Bronchial epithelial cell (primary cell): Measurements from ENCODE around the gene SUGCT. TPM values are rescaled to one million over a fixed set of nuclear protein-coding genes. Genes with fewer than 3 reads are reported as not detected.
"Not testable (repeated sequence)": the region's sequence is repeated elsewhere in the genome, so short reads cannot be mapped to it uniquely, and the experiment has no call there.

Experiments
- DNase-seq: peaks from one replicate; pipeline ENCODE4 v3.0.0-alpha.2; 2010; ENCODE audit warnings: low read depth
- FAIRE-seq: peaks from 2 replicates; lab custom pipeline; 2011; peaks lifted over from hg19 to GRCh38; lab: Jason Lieb, UNC
- H3K27me3 ChIP-seq: 2 replicates; pipeline ENCODE4 v1.5.1; 2011; ENCODE audit warnings: low read length; ENCODE audit not compliant: control insufficient read depth, insufficient read depth
- H3K36me3 ChIP-seq: 2 replicates; pipeline ENCODE4 v1.5.1; 2011; ENCODE audit warnings: low read length; ENCODE audit not compliant: control insufficient read depth, insufficient read depth
- H3K4me3 ChIP-seq: 2 replicates; pipeline ENCODE4 v1.5.1; 2011; ENCODE audit warnings: mild to moderate bottlenecking, low read depth, low read length, control low read depth
- total RNA-seq: library from RNA; depleted of rRNA; stranded (reverse); fragments of >200 nt; gene quantifications from 2 replicates; pipeline ENCODE4 v1.2.1, GENCODE V29; 2014
- TF ChIP-seq, protein P1 (sequence below): IDR thresholded peaks from 2 replicates; pipeline ENCODE4 v1.5.1; 2011; ENCODE audit warnings: mild to moderate bottlenecking, moderate library complexity, low read length, control low read depth, inconsistent platforms; ENCODE audit not compliant: insufficient read depth, severe bottlenecking

SUGCT gene
- total RNA-seq, 1 donor from 2014 or later = 7.4 TPM

DNA sequence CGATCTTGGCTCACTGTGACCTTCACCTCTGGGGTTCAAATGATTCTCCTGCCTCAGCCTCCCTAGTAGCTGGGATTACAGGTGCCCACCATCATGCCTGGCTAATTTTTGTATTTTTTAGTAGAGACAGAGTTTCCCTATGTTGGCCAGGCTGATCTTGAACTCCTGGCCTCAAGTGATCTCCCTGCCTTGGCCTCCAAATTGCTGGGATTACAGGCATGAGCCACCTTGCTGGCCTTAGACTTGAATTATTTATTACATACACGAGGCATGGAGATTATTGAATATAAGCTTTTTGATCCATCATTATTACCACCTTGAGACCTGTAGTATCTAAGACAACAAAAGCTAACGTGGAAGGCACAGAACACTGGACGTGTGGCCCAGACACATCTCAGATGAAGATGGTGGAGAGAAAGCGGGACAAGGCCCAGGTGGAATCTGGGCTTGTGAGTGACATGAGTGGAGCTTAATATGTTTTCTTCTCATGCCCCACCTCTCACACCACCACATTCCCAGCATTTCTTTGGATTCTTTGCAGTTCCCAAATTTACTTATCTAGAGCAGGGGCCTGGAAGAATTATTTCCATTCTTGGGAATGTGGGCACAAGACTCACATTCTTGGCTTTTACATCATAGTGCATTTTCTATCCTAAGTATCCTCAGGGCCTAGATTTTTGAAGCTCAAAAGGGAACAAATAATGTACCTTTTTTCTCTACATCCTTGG is 76.6 kb downstream of the SUGCT start:
- DNase-seq (peak; percentile 38), FAIRE-seq (no peak)
- H3K27me3 ChIP-seq = no peaks in the 10 kb centered on the region
- H3K36me3 ChIP-seq = no peaks in the 10 kb centered on the region
- TF ChIP-seq, protein P1, sequence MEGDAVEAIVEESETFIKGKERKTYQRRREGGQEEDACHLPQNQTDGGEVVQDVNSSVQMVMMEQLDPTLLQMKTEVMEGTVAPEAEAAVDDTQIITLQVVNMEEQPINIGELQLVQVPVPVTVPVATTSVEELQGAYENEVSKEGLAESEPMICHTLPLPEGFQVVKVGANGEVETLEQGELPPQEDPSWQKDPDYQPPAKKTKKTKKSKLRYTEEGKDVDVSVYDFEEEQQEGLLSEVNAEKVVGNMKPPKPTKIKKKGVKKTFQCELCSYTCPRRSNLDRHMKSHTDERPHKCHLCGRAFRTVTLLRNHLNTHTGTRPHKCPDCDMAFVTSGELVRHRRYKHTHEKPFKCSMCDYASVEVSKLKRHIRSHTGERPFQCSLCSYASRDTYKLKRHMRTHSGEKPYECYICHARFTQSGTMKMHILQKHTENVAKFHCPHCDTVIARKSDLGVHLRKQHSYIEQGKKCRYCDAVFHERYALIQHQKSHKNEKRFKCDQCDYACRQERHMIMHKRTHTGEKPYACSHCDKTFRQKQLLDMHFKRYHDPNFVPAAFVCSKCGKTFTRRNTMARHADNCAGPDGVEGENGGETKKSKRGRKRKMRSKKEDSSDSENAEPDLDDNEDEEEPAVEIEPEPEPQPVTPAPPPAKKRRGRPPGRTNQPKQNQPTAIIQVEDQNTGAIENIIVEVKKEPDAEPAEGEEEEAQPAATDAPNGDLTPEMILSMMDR = no peak
- H3K4me3 ChIP-seq = no peak overlapping the region

DNA sequence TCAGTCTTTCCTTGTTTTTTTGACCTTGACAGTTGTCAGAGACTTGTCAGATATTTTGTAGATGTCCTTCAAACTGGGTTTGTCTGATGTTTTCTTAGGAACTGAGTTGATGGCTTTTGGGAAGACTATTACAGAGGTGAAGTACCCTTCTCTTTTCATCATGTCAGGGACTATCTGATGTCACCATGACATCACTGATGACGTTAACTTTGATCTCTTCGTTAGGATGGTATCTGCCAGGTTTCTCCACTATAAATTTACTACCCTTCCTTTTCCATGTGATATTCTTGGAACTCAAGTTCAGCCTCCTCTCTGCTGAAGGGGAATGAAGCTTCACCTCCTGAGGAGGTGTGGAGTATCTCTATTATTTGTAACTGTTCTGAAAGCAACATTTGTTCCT is 78.5 kb downstream of the SUGCT start:
- no peaks in the 10 kb centered on the region for H3K27me3 ChIP-seq
- H3K4me3 ChIP-seq = no peak overlapping the region
- DNase-seq (no peak), FAIRE-seq (no peak)
- H3K36me3 ChIP-seq = no peaks in the 10 kb centered on the region
- TF ChIP-seq, protein P1 = no peak

DNA sequence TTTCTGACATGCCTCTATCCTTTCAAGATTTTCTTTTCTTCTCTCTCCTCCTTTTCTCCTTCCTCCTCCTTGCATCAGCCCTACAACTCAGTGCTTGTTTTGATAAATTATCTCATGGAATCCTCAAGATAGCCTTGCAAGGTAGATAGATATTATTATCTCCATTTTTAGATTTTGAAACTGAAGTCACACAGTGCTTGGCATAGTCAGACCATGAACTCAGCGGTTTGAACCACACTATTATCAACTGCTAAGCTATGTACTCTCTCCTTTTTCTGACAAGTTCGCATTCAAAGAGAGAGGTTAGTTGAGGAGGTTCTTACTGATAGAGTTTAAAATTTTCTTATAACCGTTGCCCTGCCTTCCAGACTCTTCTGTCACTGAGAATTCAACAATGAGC is 79.1 kb downstream of the SUGCT start:
- Histone ChIP-seq H3K36me3 (no peaks in the 10 kb centered on the region), H3K27me3 (no peaks in the 10 kb centered on the region), H3K4me3 (no peak overlapping the region)
- FAIRE-seq (no peak), DNase-seq (no peak)
- TF ChIP-seq, protein P1 = no peak

DNA sequence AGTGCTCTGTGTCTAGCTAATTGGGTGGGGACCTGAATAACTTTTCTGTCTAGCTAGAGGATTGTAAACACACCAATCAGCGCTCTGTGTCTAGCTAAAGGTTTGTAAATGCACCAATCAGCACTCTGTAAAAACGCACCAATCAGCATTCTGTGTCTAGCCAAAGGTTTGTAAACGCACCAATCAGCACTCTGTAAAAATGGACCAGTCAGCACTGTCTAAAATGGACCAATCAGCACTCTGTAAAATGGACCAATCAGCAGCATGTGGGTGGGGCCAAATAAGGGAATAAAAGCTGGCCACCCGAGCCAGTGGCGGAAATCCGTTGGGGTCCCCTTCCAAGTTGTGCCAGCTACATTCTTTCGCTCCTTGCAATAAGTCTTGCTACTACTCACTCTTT is 83.8 kb downstream of the SUGCT start:
- not testable (repeated sequence) for FAIRE-seq, H3K4me3 ChIP-seq, DNase-seq, H3K36me3 ChIP-seq, H3K27me3 ChIP-seq

DNA sequence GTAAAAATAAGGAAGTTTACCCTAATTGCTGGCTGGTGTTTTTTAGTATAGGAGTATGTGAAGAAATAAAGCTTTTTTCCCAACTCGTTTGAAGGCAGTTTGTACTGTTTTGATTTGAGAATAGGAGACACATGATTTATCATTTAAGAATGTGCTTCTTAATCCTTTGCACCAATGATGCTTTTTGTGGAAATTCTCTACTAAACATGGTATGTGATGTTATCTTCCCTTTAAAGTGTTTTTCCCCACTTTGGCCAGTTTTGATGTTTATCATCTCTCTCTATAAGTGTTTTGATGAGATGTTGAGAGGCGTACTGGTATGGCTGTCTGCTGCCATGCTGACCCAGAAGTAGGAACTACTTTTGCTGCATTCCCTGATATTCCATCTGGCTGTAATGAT is 85.1 kb downstream of the SUGCT start:
- no peak overlapping the region for H3K4me3 ChIP-seq
- H3K36me3 ChIP-seq = no peaks in the 10 kb centered on the region
- FAIRE-seq = no peak
- TF ChIP-seq, protein P1 = no peak
- peak; percentile 16 for DNase-seq
- no peaks in the 10 kb centered on the region for H3K27me3 ChIP-seq

DNA sequence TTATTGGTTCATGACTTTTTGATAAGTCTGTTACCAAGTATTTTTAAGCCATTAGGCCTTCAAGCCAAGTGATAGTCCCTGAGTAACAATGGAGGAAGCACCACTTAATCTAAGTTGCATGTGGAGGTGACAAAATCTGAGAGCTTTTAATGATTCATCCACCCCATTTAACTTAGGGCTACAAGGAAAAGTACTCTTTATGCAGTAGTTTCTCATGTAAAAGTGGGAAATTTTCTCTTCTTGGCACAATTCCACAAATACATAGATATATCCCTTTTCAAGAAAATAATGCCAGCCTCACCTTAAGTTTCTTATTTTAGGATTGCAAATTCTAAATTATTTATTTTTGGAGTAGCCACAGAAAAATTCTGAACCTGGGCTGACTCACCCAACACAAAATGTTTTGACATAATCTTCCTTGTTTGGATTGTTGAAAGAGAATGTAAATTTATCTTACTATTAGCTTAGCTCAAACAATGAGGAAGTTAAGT is 85.7 kb downstream of the SUGCT start:
- Histone ChIP-seq H3K36me3 (no peaks in the 10 kb centered on the region), H3K27me3 (no peaks in the 10 kb centered on the region), H3K4me3 (no peak overlapping the region)
- no peak for FAIRE-seq
- DNase-seq = peak; percentile 63
- TF ChIP-seq, protein P1 = no peak
